Esophagus muscularis mucosa (tissue), 3 donors: Measurements from ENCODE around the gene SREBF1.

Experiments used
- EP300 ChIP-seq: sonication (generic); formaldehyde crosslinking; IDR thresholded peaks from one replicate; pipeline ENCODE4 v1.6.1; 2017; ENCODE audit warnings: antibody characterized with exemption
- POLR2A ChIP-seq: fragments of 450-650 bp; IDR thresholded peaks from one replicate; pipeline ENCODE4 v1.6.1; 2017; ENCODE audit warnings: antibody characterized with exemption, moderate library complexity, mild to moderate bottlenecking, low read depth
- POLR2AphosphoS5 ChIP-seq, 2 donors: sonication (generic); formaldehyde crosslinking; IDR thresholded peaks; one replicate each; pipeline ENCODE4 v1.6.1; 2017; ENCODE audit warnings: antibody characterized with exemption in 2 of 2

GRCh38 chr17:17809531-17810083 is 27.2 kb downstream of the SREBF1 start:
- TF ChIP-seq POLR2AphosphoS5 (IDR thresholded peaks at IDR 0.05) (no peak), EP300 (no peak), POLR2A (no peak)
